ENCODE data around the gene NMRK1.

The NMRK1 gene

GRCh38 chr9:75101004-75101588 is 13.1 kb upstream of the NMRK1 start:
- no peak for DNase-seq

DNA sequence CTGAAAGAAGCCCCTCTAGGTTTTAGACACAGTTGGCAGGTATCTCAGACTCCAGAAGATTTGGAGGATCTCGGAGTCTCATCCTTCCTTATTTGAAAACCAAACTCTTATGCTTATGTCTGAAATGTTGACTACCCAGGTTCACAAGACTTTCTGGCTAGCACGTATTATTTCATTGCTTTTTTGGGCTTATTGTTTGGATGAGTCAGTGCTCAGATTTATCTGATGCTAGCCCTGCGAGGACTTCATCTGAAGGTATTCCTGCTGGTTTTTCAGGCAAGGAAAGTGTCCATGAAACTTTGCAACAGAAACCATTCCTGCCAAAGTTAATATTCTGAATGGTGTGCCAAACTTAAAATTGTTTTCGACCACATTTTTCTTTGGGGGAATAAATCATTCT is 8.8 kb upstream of the NMRK1 start:
- no peak for DNase-seq

- DNase-seq: no peak
Observed at GRCh38 chr9:75092766-75093165, 4.8 kb upstream of the NMRK1 start.

DNA sequence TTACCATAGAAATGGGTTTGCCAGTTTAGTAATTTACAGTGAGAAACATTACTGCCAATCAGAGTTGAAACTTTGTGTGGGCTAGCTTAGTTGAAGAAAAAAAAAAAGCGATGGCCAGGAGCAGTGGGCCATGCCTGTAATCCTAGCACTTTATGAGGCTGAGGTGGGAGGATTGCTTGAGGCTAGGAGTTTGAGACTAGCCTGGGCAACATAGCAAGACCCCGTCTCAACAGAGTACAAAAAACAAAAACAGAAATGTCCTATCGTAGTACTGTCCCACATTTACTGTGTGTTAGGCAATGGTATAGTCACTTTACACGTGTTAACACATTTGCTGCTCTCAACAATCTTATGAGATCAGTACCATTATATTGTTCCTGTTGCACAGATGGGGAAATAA is 2.6 kb upstream of the NMRK1 start:
- DNase-seq: no peak

- DNase-seq: no peak
Observed at GRCh38 chr9:75089373-75089766, 1.4 kb upstream of the NMRK1 start.

- peak; percentile 32 to 58 (median 46) for DNase-seq
Observed at GRCh38 chr9:75088646-75089372, 854 bp upstream of the NMRK1 start.

DNA sequence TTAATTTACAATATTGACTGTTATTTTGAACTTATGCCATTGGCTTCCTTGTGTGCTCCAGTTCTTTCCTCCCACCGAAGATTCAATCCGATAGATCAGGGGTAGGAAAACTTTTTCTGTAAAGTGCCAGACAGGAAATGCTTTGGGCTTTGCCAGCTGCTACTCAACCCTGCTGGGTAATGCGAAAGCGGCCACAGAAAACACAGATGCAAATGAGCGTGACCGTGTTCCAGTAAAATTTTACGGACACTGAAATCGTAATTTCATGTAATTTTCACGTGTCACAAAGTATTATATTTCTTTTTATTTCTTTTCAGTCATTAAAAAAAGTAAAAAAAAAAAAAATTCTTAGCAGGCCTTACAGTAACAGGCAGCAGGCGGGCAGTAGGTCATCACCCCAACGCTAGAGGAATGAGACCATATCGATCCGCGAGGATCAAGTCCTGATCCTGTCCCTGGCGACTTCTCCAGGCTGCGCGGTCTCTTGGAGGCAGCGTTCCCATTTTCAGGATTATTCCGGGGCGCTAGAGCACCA is 599 bp downstream of the NMRK1 start:
- DNase-seq: peak in 3 of 4 experiments; percentile 5 to 10 (median 9)

- DNase-seq: no peak
Observed at GRCh38 chr9:75086541-75087288, 1.2 kb downstream of the NMRK1 start.

- DNase-seq: no peak
Observed at GRCh38 chr9:75085640-75086039, 2.3 kb downstream of the NMRK1 start.

GRCh38 chr9:75084081-75084672 is 3.8 kb downstream of the NMRK1 start:
- no peak for DNase-seq

DNA sequence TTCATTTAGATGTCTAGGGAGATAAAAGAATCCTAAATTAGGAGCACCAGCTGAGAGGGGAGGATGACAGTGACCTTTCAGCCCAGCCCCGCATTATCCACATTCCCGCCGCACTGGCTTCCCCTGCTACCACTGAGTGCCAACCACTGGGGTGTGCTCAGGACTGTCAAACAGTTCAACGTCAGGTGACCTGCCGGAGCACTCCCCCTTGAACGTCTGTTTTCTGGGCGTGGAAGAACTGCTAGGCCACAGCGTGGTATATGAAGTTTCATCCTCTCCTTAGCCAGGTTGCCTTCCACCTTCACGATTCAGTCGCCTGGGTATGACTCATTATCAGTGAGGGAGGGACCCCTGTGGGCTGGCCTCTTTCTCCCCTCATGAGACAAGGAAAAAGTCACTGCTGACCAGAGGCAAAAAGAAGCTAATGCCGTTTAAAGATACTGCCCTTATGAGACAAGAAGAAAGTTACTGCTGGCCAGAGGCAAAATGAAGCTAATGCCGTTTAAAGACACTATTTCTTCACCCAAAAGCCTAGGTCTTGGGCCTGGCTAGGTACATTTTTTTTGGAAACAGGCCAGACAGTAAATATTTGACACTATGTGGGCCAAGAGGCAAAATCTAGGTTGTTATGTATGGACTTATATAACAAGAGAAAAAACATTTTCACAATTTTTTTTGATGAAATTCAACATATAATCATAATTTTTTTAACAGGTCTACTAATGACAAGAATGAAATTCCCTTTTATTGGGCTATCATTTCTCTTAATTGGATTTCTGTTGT is 4.6 kb downstream of the NMRK1 start:
- no peak for DNase-seq

- no peak for DNase-seq
Observed at GRCh38 chr9:75081632-75082031, 6.3 kb downstream of the NMRK1 start.

- DNase-seq: no peak
Observed at GRCh38 chr9:75072895-75073294, 15.1 kb downstream of the NMRK1 start.

DNA sequence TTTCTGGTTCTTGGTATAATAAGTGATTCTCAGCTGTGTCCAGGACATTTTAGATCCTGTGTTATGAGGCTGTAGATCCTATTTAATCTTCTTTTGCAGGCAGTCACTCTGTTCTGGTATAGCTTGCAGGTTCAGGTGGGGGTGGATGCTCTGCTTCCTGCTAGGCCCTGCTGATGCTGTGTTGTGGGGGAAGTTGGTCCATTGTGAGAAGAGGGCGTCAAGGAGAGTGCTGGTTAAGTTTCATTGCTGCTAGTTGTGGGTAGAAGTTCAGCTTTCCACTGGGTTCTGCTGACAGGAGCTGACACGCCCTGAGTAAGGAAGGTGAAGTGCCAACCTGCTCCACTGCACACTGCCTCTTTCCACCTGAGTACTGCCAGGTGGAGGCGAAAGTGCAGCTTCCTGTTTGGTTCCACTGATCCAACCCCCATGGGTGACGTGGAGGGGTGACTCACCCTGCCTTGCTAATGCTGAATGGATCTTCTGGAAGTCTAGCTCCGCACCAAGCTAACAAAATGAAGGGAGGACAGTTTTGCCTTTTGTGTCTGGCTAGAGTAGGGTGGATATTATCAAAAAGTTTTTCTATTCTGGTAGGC is 16.3 kb downstream of the NMRK1 start:
- peak; percentile 10 to 54 (median 42) for DNase-seq

GRCh38 chr9:75069171-75069570 is 18.8 kb downstream of the NMRK1 start:
- no peak for DNase-seq

- no peak for DNase-seq
Observed at GRCh38 chr9:75067894-75068293, 20.1 kb downstream of the NMRK1 start.

DNA sequence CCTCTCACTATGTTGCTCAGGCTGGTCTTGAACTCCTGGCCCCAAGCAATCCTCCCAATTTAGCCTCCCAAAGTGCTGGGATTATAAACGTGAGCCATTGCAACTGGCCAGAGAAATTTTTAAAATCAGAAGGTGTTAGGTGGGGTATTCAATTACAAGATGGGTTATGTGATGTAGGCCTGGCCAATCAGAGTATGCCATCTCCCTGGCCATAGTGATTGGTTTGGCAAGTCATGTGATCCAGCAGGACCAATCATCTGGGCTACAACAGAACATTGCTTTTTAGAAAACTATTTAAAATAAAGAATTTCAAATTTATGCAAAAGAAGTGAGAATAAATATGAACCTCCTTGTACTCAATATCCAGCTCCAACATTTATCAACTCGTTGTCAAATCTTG is 22.4 kb downstream of the NMRK1 start:
- DNase-seq: no peak

DNA sequence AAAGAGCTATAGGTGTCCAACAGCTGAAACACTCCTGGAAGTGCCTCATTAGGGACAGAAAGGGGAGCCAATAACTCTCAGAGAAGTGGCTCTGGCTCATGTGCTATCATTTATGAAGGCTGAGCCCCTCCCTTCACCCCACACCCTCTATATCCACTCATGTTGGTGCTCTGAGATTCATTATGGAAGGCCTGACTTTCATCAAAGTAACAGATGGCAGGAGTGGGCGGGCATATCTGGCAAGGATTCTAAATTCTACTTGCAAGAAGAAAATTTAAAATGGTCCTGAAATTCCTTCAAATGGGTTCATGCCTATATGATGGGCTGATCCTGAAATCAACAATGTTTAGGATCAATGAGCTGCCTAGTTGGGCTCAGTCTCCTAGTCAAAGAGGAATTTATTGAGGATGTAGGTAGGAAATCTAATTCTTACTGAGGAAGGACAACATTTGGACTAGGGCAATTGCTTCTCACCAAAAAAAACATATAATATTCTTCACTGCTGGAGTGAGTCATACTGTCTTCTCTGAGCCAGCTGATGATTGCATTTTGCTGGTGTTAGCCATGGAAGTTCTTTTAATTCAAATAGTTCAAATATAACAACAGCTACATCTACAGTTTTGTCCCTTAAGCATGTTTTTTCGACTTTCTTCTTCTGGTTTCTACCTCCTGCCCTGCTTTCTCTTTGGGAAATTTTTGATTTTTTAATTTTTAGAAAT is 23.5 kb downstream of the NMRK1 start:
- no peak for DNase-seq

GRCh38 chr9:75063556-75064305 is 24.2 kb downstream of the NMRK1 start:
- DNase-seq: no peak

DNA sequence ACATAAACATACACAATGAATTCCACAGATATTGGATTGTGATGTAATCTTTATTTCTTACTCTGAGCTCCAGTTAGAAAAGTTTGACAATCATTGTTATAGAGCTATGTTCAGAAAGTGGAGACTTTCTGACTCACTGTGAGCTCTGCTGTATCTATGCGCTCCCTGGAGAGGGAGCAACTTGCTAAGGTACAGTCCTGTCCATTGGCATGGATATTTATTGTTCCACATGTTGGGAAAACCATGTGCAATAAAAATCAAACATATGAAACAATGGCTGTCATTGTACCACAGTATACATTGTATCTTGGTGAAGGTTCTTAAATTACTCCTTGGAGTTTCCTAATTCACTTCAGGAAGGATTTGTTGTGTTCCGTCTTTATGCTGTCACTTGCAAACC is 26.8 kb downstream of the NMRK1 start:
- DNase-seq: no peak
